Measurements from ENCODE around the gene MAML1. TPM values are rescaled to one million over a fixed set of nuclear protein-coding genes. Genes with fewer than 3 reads are reported as not detected.

MAML1 gene
- total and polyA plus RNA-seq, 7 experiments from 2014 or later: 3.5 to 51.2 (median 33.4) TPM

DNA sequence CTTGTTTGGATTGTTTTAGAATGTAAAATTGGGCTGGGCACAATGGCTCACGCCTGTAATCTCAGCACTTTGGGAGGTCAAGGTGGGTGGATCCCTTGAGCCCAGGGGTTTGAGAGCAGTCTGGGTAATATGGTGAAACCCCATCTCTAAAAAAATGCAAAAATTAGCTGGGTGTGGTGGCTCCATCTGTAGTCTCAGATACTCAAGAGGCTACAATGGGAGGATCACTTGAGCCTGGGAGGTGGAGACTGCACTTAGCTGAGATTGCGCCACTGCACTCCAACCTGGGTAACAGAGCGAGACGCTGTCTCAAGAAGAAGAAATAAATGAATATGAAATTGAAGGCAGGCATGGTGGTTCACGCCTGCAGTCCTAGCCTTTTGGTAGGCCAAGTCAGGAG is 21.3 kb downstream of the MAML1 start:
- POLR2A ChIA-PET: interaction anchor here (1.5 kb wide), 1 partner anchor 130 kb away, joined by 6 read pairs; the partner anchor contains the start of gene HNRNPH1
- Histone ChIP-seq H3K27ac (ENCODE audit: low read depth, low read length) (no peak overlapping the region), H3K4me1 (ENCODE audit: control insufficient read depth in 2 of 2, insufficient read depth in 2 of 2, low read length in 2 of 2) (peaks cover 2 to 19% of the 10 kb centered on the region in 2 donors), H3K9me3 (ENCODE audit: control insufficient read depth in 2 of 3, low read length in 3 of 3) (no peaks in the 10 kb centered on the region), H3K36me3 (ENCODE audit: control insufficient read depth in 2 of 3, insufficient read depth in 3 of 3, low read length in 3 of 3) (peaks cover 0 to 14% (median 3%) of the 10 kb centered on the region in 3 experiments), H3K4me3 (ENCODE audit: low read length) (no peak overlapping the region), H3K27me3 (ENCODE audit: control insufficient read depth in 2 of 2, insufficient read depth in 2 of 2, low read length in 2 of 2) (no peaks in the 10 kb centered on the region)
- Mint-ChIP-seq H3K4me3 (peak overlapping the region in 8 of 10 donors; percentile 9 to 58 (median 40)), H3K9me3 (peaks cover 0 to 1% (median 0%) of the 10 kb centered on the region in 11 donors), H3K4me1 (peaks cover 35 to 55% (median 45%) of the 10 kb centered on the region in 7 donors), H3K27ac (peak overlapping the region in 8 of 9 donors; percentile 43 to 81 (median 68)), H3K36me3 (peaks cover 0 to 14% (median 4%) of the 10 kb centered on the region in 5 donors), H3K27me3 (no peaks in the 10 kb centered on the region)
- CTCF ChIA-PET: interaction anchor here (0.6 to 0.9 kb wide), 2 partner anchors 9 to 42 kb away, joined by 3 to 4 read pairs; no protein-coding TSS in a partner anchor
- intact Hi-C loops (cut with micrococcal nuclease): no loop called here
- no peak for DNase-seq
- ATAC-seq: no peak

DNA sequence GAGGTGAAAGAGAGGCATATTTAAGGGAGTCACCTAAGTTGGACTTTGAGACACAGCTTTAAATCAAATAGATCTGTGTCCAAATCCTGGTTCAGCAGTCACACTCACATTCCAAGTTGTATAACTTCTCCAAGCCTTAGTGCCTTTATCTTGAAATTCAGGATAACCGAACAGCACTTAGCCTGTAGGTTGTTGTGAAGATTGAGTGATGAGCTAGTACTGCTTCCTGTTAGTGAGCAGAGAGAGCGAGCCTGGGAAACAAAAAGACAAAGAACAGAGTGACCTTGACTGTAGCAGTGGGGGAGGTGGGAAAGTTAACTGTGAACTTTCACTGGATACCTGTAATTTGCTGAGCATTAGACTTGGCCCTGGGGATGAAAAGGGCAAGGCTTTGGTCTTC is 22.4 kb downstream of the MAML1 start:
- intact Hi-C loops (cut with micrococcal nuclease): no loop called here
- Mint-ChIP-seq H3K27ac (peak overlapping the region; percentile 32 to 81 (median 63)), H3K4me1 (peaks cover 43 to 63% (median 52%) of the 10 kb centered on the region in 7 donors), H3K27me3 (no peaks in the 10 kb centered on the region), H3K36me3 (peaks cover 0 to 12% (median 4%) of the 10 kb centered on the region in 5 donors), H3K4me3 (peak overlapping the region in 9 of 10 donors; percentile 16 to 58 (median 26)), H3K9me3 (peaks cover 0 to 1% (median 0%) of the 10 kb centered on the region in 11 donors)
- Histone ChIP-seq H3K36me3 (ENCODE audit: control insufficient read depth in 2 of 3, insufficient read depth in 3 of 3, low read length in 3 of 3) (peaks cover 0 to 7% (median 3%) of the 10 kb centered on the region in 3 experiments), H3K4me3 (ENCODE audit: low read length) (no peak overlapping the region), H3K27ac (ENCODE audit: low read depth, low read length) (peak overlapping the region; percentile 26), H3K9me3 (ENCODE audit: control insufficient read depth in 2 of 3, low read length in 3 of 3) (no peaks in the 10 kb centered on the region), H3K4me1 (ENCODE audit: control insufficient read depth in 2 of 2, insufficient read depth in 2 of 2, low read length in 2 of 2) (peaks cover 2 to 19% of the 10 kb centered on the region in 2 donors), H3K27me3 (ENCODE audit: control insufficient read depth in 2 of 2, insufficient read depth in 2 of 2, low read length in 2 of 2) (no peaks in the 10 kb centered on the region)
- ChIA-PET CTCF (interaction anchor here (0.6 to 1.0 kb wide), 3 partner anchors 8 to 336 kb away, joined by 3 to 4 read pairs (median 4); no protein-coding TSS in a partner anchor), POLR2A (interaction anchor here (1.5 kb wide), 1 partner anchor 131 kb away, joined by 6 read pairs; the partner anchor contains the start of gene HNRNPH1)
- peak; percentile 26 for ATAC-seq
- DNase-seq: peak in 2 of 9 donors; percentile 14 to 16

DNA sequence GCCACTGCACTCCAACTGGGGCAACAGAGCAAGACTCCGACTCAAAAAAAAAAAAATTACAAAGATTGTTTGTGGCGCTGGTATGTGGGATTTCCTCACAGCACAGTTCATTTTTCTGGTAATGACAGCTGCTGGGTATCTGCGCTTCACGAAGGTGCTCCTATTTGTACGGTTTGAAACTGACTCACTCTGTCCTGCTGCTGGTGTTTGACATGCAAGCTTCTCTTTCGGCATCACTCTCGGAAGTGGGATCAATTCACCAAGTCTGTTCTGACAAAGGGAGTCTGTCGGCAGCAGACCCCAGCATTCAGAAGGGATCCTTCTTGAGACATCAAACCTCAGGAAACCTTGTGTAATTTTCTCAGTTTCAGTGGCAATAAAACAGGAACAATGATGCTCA is 26.3 kb downstream of the MAML1 start:
- intact Hi-C loops (cut with micrococcal nuclease): no loop called here
- DNase-seq (no peak), ATAC-seq (no peak)
- Mint-ChIP-seq H3K4me3 (no peak overlapping the region), H3K36me3 (peaks cover 0 to 4% (median 0%) of the 10 kb centered on the region in 5 donors), H3K4me1 (peaks cover 53 to 80% (median 68%) of the 10 kb centered on the region in 7 donors), H3K27me3 (no peaks in the 10 kb centered on the region), H3K9me3 (no peaks in the 10 kb centered on the region), H3K27ac (peak overlapping the region in 5 of 9 donors; percentile 28 to 75 (median 36))
- ChIA-PET POLR2A (interaction anchor here (0.5 to 0.6 kb wide), 2 partner anchors 30 to 114 kb away, joined by 3 read pairs; no protein-coding TSS in a partner anchor), CTCF (interaction anchor here (0.7 kb wide), 1 partner anchor 127 kb away, joined by 3 read pairs; no protein-coding TSS in a partner anchor)
- peaks cover 7 to 32% of the 10 kb centered on the region in 2 donors for H3K4me1 ChIP-seq (ENCODE audit: control insufficient read depth in 2 of 2, insufficient read depth in 2 of 2, low read length in 2 of 2)
- H3K27me3 ChIP-seq (ENCODE audit: control insufficient read depth in 2 of 2, insufficient read depth in 2 of 2, low read length in 2 of 2): no peaks in the 10 kb centered on the region
- H3K9me3 ChIP-seq (ENCODE audit: control insufficient read depth in 2 of 3, low read length in 3 of 3): no peaks in the 10 kb centered on the region
- no peak overlapping the region for H3K4me3 ChIP-seq (ENCODE audit: low read length)
- H3K36me3 ChIP-seq (ENCODE audit: control insufficient read depth in 2 of 3, insufficient read depth in 3 of 3, low read length in 3 of 3): peaks cover 0 to 3% (median 0%) of the 10 kb centered on the region in 3 experiments
- no peak overlapping the region for H3K27ac ChIP-seq (ENCODE audit: low read depth, low read length)

DNA sequence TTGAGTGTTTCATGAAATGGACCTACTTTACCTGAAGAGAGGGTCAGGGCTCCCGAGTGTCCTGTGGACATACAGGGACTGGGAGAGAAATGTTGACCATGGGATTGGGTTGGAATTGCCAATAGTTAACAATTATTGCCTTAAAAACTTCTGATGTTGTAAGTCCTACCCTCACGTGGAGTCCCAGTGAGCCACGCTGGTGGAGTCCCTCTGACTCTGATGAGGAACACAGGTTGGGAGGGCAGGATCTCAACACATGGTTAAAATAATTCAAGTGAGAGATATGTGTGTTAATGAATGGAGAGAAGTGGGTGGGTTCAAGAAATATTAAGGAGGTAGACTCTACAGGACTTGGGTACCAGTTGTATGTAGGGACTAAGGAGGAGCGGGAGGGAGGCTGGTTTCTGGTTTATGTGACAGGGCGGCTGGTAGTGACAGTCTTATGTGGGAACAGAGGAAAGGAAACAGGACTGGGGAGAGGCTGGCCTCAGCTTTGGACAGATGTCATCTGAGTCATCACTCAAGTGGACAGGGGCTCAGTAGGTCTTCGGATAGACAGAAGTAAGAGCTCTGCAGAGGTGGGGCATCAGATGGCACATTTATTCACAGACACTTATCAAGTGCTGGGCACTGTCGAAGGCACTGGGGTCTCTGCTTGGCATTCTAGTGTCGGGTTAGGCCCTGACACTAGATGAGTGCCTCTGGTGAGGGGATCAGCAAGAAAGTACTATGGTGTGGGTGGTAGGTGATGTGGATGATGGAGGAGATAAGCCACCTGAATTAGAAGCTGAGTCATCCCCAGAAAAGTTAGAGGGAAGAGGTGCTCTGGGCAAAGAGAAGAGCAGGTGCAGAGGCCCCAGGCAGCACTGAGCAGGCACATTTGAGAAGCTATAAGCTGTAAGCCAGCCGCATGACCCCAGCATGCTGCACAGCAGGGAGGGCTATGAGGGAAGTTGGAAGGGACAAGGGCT is 27.2 kb downstream of the MAML1 start:
- Mint-ChIP-seq H3K27ac (peak overlapping the region; percentile 19 to 86 (median 75)), H3K4me1 (peaks cover 48 to 74% (median 62%) of the 10 kb centered on the region in 7 donors), H3K36me3 (peaks cover 0 to 4% (median 0%) of the 10 kb centered on the region in 5 donors), H3K9me3 (no peaks in the 10 kb centered on the region), H3K4me3 (peak overlapping the region in 6 of 10 donors; percentile 3 to 36 (median 12)), H3K27me3 (no peaks in the 10 kb centered on the region)
- intact Hi-C loops (cut with micrococcal nuclease): no loop called here
- Histone ChIP-seq H3K4me1 (ENCODE audit: control insufficient read depth in 2 of 2, insufficient read depth in 2 of 2, low read length in 2 of 2) (peaks cover 7 to 23% of the 10 kb centered on the region in 2 donors), H3K27ac (ENCODE audit: low read depth, low read length) (no peak overlapping the region), H3K36me3 (ENCODE audit: control insufficient read depth in 2 of 3, insufficient read depth in 3 of 3, low read length in 3 of 3) (peaks cover 0 to 3% (median 0%) of the 10 kb centered on the region in 3 experiments), H3K4me3 (ENCODE audit: low read length) (no peak overlapping the region), H3K9me3 (ENCODE audit: control insufficient read depth in 2 of 3, low read length in 3 of 3) (no peaks in the 10 kb centered on the region), H3K27me3 (ENCODE audit: control insufficient read depth in 2 of 2, insufficient read depth in 2 of 2, low read length in 2 of 2) (no peaks in the 10 kb centered on the region)
- CTCF ChIA-PET: no interaction called here
- POLR2A ChIA-PET: interaction anchor here (0.6 kb wide), 2 partner anchors 34 to 78 kb away, joined by 3 read pairs; partner anchors contain the start of gene LTC4S
- no peak for DNase-seq
- ATAC-seq: no peak

DNA sequence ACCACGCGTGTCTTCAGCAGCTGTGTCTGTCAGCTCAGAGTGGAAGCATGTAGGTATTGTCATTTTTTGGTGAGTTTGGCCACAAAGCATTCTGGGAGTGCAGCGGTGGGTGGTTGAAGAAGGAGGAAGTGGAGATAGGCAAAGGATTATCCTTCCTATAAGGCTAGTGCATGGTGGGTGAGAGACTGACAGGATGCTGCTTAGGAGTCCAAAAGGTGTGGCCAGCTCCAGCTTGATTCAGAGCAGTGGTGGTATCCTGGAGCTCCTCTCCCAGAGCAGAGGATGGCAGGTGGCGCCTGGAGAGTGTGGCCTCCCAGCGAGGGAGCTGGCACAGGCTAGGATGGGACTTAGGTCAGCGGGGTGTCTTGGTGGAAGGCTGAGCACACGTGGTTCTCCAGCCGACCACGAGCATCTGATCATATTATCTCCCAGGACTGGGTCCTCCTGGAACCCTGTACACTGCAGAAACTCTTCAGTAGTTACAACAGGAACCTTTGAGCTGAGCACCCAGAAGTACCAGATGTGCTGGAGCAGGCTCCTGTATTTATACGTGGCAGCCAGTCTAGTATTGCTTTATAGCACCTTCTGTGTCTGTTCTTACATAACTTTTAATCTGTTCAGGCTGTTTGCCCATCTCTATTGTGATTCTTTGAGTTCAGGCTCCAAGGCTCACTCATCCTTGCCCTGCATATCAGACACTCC is 29.6 kb downstream of the MAML1 start:
- H3K9me3 ChIP-seq (ENCODE audit: control insufficient read depth in 2 of 3, low read length in 3 of 3): no peaks in the 10 kb centered on the region
- peaks cover 7 to 13% of the 10 kb centered on the region in 2 donors for H3K4me1 ChIP-seq (ENCODE audit: control insufficient read depth in 2 of 2, insufficient read depth in 2 of 2, low read length in 2 of 2)
- DNase-seq (peak in 8 of 9 donors; percentile 24 to 52 (median 40)), ATAC-seq (peak; percentile 61)
- peaks cover 0 to 22% (median 13%) of the 10 kb centered on the region in 3 experiments for H3K36me3 ChIP-seq (ENCODE audit: control insufficient read depth in 2 of 3, insufficient read depth in 3 of 3, low read length in 3 of 3)
- H3K4me1 Mint-ChIP-seq: peaks cover 48 to 69% (median 56%) of the 10 kb centered on the region in 7 donors
- H3K27me3 Mint-ChIP-seq: no peaks in the 10 kb centered on the region
- peak overlapping the region in 9 of 10 donors; percentile 8 to 63 (median 36) for H3K4me3 Mint-ChIP-seq
- ChIA-PET CTCF (interaction anchor here (0.6 to 2.8 kb wide), 13 partner anchors 8 to 152 kb away, joined by 3 to 36 read pairs (median 3); partner anchors contain the start of genes LTC4S and TBC1D9B), POLR2A (interaction anchor here (0.7 to 1.6 kb wide), 7 partner anchors 9 to 60 kb away, joined by 3 to 7 read pairs (median 3); partner anchors contain the start of gene MAML1)
- no peaks in the 10 kb centered on the region for H3K27me3 ChIP-seq (ENCODE audit: control insufficient read depth in 2 of 2, insufficient read depth in 2 of 2, low read length in 2 of 2)
- H3K27ac ChIP-seq (ENCODE audit: low read depth, low read length): peak overlapping the region; percentile 28
- peak overlapping the region; percentile 58 to 90 (median 76) for H3K27ac Mint-ChIP-seq
- no peak overlapping the region for H3K4me3 ChIP-seq (ENCODE audit: low read length)
- peaks cover 0 to 11% (median 0%) of the 10 kb centered on the region in 5 donors for H3K36me3 Mint-ChIP-seq
- no peaks in the 10 kb centered on the region for H3K9me3 Mint-ChIP-seq
- intact Hi-C loops (cut with micrococcal nuclease): loop anchor here (2.0 kb wide), 4 partner anchors 29 to 147 kb away; partner anchors contain the start of genes CANX (in 1 of the 2), MAML1 (in 1 of the 2) and MRNIP (in 1 of the 2)

Data from naive thymus-derived CD4-positive, alpha-beta T cell (primary cell).